GM12892 (cell line): ENCODE data around the gene CMTM1.

Source experiments
- POLR2A ChIP-seq: IDR thresholded peaks from 2 replicates; pipeline ENCODE4 v1.6.1; 2011; ENCODE audit warnings: low read depth, low read length, control low read depth
- POLR2AphosphoS5 ChIP-seq: IDR thresholded peaks from 2 replicates; pipeline ENCODE4 v1.6.1; 2011; ENCODE audit warnings: low read depth, low read length, control low read depth
- TAF1 ChIP-seq: IDR thresholded peaks from 2 replicates; pipeline ENCODE4 v1.6.1; 2011; ENCODE audit warnings: low read depth, mild to moderate bottlenecking, control low read depth, low read length, borderline replicate concordance

DNA sequence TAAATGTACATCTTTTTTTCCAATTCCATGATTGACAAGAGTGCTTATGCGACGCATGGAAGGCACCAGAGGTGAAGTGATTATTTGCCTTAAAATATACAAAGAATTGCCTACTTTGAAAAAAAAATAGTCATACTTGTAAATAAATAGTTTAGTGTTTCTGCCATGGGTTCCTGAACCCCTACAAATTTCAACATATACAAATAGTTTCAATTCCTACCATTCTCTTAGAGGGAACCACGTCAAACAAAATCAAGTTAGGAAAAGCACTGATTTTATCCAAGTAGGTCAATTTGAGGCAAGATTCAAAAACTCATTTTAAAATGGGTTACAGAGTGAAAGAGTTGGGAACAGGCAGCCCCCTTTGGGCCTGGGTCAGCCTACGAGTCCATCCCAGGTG, 49.9 kb downstream of the CMTM1 start:
- TF ChIP-seq POLR2AphosphoS5 (no peak), POLR2A (no peak), TAF1 (no peak)
